Measurements from ENCODE around the gene RPS16. TPM values are rescaled to one million over a fixed set of nuclear protein-coding genes. Genes with fewer than 3 reads are reported as not detected.

RPS16 gene
- total RNA-seq, 2 donors from 2014 or later, result 1,162 to 1,716 TPM

DNA sequence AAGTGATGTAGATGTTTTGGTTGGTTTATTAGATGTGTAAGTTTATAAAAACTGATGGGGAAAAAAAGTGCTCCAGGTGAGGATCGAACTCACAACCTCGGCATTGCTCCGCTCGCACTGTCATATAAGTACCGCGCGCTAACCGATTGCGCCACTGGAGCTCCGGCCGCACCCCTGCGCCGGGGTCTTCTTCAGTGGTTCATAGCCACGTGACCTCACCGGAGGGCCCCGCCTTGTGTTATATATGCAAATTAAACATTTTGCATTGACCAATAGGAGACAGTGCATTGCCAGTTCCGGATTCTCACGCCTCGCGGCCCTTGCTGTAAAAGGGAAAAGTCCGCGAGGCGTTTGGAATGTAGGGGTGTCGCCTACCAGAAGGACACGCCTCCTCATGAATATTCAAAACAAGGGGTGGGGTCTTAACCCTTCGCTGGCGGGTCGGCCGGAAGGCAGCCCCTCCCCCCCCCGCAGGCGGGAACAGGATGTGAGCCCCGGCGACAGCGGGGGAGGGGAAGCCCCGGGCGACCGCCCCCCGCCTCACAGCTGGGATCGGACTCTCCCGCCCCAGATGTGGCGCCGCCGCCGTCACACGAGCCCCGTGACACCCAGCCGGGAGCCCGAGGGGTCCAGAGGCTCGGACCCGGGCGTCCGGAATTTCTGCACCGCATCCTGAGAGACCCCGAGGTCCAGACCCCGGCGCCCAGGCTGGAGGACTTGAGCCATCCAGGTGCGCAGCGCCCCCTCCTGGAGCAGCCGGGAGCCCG, 23.5 kb downstream of the RPS16 start, which contains the start of gene PLEKHG2:
Gene PLEKHG2 (plus strand): TSS at position 570 of the 767 bp plus-strand sequence. CDS start 1,418 bp downstream, outside the sequence.
- H3K9me3 ChIP-seq, result no peaks in the 10 kb centered on the region
- no peaks in the 10 kb centered on the region for H3K27me3 ChIP-seq (replicated peaks; ENCODE audit: insufficient read depth)
- H3K27ac ChIP-seq, result peak within 1 kb of the TSS; percentile 100
- WGBS, result 1% methylated on average over 38 of the region's 60 CpGs
- H3K4me1 ChIP-seq (replicated peaks), result no peaks in the 10 kb centered on the region
- peaks cover 8% of the 10 kb centered on the region in 2 donors for H3K36me3 ChIP-seq
- DNase-seq (ENCODE audit: low spot score), result peak; percentile 99
- TF ChIP-seq POLR2A (IDR thresholded peaks at IDR 0.05) (peak; percentile 45), POLR2AphosphoS5 (IDR thresholded peaks at IDR 0.05) (peak; percentile 99)
- TF ChIP-seq, protein P1, sequence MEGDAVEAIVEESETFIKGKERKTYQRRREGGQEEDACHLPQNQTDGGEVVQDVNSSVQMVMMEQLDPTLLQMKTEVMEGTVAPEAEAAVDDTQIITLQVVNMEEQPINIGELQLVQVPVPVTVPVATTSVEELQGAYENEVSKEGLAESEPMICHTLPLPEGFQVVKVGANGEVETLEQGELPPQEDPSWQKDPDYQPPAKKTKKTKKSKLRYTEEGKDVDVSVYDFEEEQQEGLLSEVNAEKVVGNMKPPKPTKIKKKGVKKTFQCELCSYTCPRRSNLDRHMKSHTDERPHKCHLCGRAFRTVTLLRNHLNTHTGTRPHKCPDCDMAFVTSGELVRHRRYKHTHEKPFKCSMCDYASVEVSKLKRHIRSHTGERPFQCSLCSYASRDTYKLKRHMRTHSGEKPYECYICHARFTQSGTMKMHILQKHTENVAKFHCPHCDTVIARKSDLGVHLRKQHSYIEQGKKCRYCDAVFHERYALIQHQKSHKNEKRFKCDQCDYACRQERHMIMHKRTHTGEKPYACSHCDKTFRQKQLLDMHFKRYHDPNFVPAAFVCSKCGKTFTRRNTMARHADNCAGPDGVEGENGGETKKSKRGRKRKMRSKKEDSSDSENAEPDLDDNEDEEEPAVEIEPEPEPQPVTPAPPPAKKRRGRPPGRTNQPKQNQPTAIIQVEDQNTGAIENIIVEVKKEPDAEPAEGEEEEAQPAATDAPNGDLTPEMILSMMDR (IDR thresholded peaks at IDR 0.05), result peak in 3 of 4 experiments; percentile 93 to 94 (median 93)
- intact Hi-C loops (cut with DNase I), result loop anchor here (5.0 kb wide), 1 partner anchor 70 kb away; the partner anchor contains the start of gene SAMD4B
- peak within 1 kb of the TSS; percentile 73 to 76 for H3K4me3 ChIP-seq

DNA sequence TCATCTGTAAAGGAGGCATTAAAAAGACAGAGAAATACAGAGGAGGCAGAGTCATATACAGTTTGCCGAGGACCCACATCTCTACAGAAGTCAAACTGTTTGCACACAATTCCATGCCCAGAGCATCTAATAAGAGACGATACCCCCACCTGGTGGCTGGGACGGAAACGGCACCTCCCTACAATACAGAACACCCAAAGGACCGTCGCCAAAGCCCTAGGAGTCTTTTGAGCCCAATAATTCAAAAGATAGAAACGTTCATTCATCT, 24.0 kb downstream of the RPS16 start:
- TF ChIP-seq POLR2AphosphoS5 (IDR thresholded peaks at IDR 0.05) (no peak), POLR2A (IDR thresholded peaks at IDR 0.05) (no peak)
- TF ChIP-seq, protein P1 (IDR thresholded peaks at IDR 0.05), result peak; percentile 85 to 99 (median 98)
- under 1% methylated on average over 7 of the region's 7 CpGs for WGBS
- no peaks in the 10 kb centered on the region for H3K9me3 ChIP-seq
- H3K4me1 ChIP-seq (replicated peaks), result no peaks in the 10 kb centered on the region
- H3K27ac ChIP-seq, result peak overlapping the region; percentile 100
- H3K36me3 ChIP-seq, result peaks cover 8% of the 10 kb centered on the region in 2 donors
- intact Hi-C loops (cut with DNase I), result loop anchor here (1.0 to 5.0 kb wide), 2 partner anchors 13 to 69 kb away; partner anchors contain the start of gene SAMD4B
- peak overlapping the region in 1 of 2 donors; percentile 19 for H3K4me3 ChIP-seq
- no peaks in the 10 kb centered on the region for H3K27me3 ChIP-seq (replicated peaks; ENCODE audit: insufficient read depth)
- peak; percentile 89 for DNase-seq (ENCODE audit: low spot score)

DNA sequence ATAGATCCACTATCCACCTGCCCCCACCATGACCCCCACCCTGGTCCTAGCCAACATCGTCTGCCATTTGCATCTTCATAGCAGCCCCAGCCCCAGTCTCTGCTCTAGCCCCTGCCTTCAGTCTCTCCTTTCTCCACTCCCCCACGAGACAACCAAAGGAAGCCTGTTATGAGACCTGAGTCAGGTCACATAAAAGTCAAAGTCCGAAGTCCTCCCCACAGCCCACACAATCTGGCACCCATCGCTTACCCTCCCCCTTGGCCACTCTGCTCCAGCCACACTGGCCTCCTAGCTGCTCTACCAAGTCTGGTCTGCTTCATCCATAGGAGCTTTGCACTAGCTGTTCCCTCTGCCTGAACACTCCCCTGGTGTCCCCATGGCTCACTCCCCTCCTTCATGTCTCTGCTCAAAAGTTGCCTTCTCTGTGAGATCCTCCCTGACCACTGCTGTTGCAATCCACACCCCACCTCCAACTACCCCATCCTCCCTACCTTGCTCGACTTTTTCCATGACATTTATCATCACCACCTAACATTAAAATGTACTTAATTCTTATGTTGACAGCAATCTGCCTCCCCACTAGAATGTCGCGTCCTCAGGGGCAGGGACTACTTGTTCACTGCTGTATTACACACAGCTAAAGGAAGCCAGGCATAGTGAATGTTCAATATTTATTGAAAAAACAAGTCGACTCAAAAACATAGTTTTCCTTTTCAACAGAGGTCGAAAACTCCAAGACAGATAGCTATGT, 24.5 kb downstream of the RPS16 start:
- DNase-seq (ENCODE audit: low spot score), result peak; percentile 44
- intact Hi-C loops (cut with DNase I), result loop anchor here (1.0 to 5.0 kb wide), 2 partner anchors 13 to 69 kb away; partner anchors contain the start of gene SAMD4B
- Histone ChIP-seq H3K4me1 (replicated peaks) (no peaks in the 10 kb centered on the region), H3K36me3 (peaks cover 8% of the 10 kb centered on the region in 2 donors), H3K4me3 (peak overlapping the region in 1 of 2 donors; percentile 75), H3K9me3 (no peaks in the 10 kb centered on the region), H3K27me3 (replicated peaks; ENCODE audit: insufficient read depth) (no peaks in the 10 kb centered on the region), H3K27ac (peak overlapping the region; percentile 100)
- TF ChIP-seq, protein P1 (IDR thresholded peaks at IDR 0.05), result no peak
- TF ChIP-seq POLR2AphosphoS5 (IDR thresholded peaks at IDR 0.05), result no peak
- TF ChIP-seq POLR2A (IDR thresholded peaks at IDR 0.05), result no peak
- WGBS, result 17% methylated on average over 9 of the region's 9 CpGs

DNA sequence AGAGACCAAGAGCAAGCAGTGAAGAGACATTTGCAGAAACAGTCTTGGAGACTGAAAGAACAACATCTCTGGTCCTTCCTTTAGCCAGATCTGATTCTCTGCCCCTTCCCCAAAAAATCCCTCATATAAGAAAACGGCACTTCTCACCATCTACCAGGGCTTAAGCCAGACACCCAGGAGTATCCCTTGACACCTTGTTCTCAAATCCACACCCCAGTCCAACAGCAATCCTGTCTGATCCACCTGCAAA, 25.0 kb downstream of the RPS16 start:
- H3K36me3 ChIP-seq, result peaks cover 8% of the 10 kb centered on the region in 2 donors
- peak overlapping the region; percentile 75 to 90 for H3K4me3 ChIP-seq
- TF ChIP-seq POLR2A (IDR thresholded peaks at IDR 0.05) (no peak), POLR2AphosphoS5 (IDR thresholded peaks at IDR 0.05) (no peak)
- TF ChIP-seq, protein P1 (IDR thresholded peaks at IDR 0.05), result no peak
- no peaks in the 10 kb centered on the region for H3K27me3 ChIP-seq (replicated peaks; ENCODE audit: insufficient read depth)
- DNase-seq (ENCODE audit: low spot score), result no peak
- H3K27ac ChIP-seq, result peak overlapping the region; percentile 100
- intact Hi-C loops (cut with DNase I), result loop anchor here (1.0 to 5.0 kb wide), 2 partner anchors 12 to 68 kb away; partner anchors contain the start of gene SAMD4B
- no peaks in the 10 kb centered on the region for H3K9me3 ChIP-seq
- 50% methylated on average over 1 of the region's 1 CpG for WGBS
- no peaks in the 10 kb centered on the region for H3K4me1 ChIP-seq (replicated peaks)

Measured in prostate gland (tissue), 2 donors.